Activated CD4-positive, alpha-beta T cell treated with anti-CD3 and anti-CD28 coated beads, Interleukin-2, amount 50 U/mL, for 24 hours (primary cell): Measurements from ENCODE around the gene PIM3.

Experiments used
- DNase-seq, 2 donors: peaks; one replicate each; pipeline ENCODE4 v3.0.0-alpha.2; 2020; ENCODE audit warnings: low read depth in 1 of 2, low spot score in 1 of 2

PIM3 gene

DNA sequence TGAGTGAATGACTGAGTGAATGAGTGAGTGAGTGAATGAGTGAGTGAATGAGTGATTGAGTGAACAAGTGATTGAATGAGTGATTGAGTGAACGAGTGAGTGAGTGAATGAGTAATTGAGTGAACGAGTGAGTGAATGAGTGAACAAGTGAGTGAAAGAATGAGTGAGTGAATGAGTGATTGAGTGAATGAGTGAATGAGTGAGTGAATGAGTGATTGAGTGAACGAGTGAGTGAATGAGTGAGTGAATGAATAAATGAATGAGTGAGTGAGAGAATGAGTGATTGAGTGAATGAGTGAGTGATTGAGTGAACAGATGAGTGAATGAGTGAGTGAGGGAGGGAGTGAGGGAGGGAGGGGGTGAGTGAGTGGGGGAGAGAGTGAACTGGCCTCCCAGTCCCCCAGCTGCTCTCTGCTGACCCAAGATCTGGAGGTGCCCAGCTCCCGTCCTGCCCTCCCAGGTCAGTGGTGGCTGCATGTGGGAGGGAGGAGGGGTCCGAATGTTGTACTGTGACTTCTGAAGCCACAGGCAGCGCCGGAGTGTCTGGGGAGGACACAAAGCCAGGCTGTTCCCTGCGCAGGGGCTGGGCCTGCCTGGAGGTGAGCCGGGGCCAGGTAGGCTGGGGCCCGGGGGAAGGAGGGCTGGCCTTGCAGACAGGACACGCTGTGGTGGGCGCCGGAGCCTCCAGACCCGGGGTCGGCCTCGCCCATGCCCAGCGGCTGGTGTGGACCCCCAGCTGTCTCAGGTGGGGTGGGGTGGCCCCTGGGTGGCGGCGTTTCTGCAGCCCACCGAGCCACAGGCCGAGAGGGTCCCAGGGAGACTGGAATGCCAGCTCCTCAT is 17.8 kb upstream of the PIM3 start:
- no peak for DNase-seq

DNA sequence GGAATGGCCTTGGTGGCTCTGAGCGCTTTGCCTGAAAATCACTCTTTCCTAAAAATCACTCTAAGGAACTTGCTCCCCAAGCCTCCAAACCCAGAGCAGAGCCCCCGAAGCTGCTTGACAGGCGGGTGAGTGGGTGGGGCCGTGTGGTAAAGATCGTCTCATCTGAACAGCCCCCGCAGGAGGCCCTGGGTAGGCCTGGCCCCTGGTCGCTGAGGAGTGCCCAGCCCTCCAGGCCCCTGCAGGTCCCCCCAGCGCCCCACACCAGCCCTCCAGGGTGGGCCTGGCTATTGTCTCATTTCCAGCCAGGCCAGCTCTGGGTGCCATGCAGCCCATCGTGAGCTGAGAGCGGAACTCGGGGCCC is 17.2 kb upstream of the PIM3 start:
- no peak for DNase-seq

DNA sequence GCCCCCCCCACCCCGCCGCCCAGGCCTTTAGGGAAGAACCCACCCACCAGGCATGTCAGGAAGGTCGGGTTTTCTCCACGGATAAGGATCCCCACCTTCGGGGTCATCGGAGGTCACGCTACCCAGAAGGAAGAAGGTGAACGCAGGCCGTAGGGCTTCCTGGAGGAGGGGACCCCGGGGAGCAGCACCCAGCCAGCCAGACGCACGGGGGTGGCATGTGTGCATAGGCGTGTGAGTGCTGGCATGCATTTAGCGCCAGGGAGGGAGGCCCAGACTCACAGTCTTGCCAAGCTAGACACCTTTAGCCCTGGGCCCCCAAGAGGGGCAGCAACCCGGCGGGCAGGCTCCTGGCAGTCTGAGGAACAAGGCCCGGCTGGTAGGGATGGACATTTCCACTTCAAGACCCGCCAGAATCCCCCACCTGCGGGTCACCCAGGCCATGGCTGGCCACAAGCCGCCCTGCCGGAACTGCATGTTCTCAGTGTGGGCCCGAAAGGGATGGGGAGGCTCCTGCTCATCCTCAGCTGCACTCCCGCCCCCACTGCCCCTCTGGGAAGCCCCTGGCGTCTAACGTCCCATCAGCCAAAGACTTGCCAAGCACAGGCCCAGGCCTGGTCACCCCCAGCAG is 16.7 kb upstream of the PIM3 start:
- no peak for DNase-seq

DNA sequence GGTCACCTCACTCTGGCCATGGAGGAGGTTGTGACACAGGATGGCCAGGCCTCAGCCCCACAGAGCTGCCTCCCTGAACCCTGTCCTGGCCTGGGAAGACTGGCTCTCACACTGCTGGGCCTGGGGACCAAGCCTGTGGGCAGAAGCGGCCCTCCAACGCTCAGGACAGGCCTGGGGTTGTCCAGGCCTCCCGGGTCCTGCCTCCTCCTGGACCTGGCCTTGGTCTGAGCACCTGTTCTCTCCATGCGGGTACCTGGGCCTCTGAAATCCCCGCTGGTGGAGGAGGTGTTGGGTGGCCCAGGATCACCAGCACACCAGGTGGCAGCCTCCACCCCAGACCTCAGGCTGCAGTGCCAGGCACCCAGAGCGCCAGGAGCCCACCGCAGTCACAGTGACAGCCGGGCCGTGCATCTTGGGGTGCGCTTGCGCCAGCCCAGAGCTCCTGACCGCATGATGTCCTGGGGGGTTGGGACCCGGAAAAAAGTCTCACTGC is 16.1 kb upstream of the PIM3 start:
- no peak for DNase-seq

DNA sequence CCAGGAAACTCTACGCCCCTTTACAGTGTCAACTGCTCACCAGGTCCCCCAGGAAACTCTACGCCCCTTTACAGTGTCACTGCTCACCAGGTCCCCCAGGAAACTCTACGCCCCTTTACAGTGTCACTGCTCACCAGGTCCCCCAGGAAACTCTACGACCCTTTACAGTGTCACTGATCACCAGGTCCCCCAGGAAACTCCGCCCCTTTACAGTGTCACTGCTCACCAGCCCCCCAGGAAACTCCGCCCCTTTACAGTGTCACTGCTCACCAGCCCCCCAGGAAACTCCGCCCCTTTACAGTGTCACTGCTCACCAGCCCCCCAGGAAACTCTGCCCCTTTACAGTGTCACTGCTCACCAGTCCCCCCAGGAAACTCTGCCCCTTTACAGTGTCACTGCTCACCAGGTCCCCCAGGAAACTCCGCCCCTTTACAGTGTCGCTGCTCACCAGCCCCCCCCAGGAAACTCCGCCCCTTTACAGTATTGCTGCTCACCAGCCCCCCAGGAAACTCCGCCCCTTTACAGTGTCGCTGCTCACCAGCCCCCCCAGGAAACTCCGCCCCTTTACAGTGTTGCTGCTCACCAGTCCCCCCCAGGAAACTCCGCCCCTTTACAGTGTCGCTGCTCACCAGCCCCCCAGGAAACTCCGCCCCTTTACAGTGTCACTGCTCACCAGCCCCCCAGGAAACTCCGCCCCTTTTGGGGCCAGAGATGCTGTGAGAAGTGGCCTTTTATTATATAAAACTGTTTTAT is 15.4 kb upstream of the PIM3 start:
- peak in 1 of 2 donors; percentile 19 for DNase-seq

DNA sequence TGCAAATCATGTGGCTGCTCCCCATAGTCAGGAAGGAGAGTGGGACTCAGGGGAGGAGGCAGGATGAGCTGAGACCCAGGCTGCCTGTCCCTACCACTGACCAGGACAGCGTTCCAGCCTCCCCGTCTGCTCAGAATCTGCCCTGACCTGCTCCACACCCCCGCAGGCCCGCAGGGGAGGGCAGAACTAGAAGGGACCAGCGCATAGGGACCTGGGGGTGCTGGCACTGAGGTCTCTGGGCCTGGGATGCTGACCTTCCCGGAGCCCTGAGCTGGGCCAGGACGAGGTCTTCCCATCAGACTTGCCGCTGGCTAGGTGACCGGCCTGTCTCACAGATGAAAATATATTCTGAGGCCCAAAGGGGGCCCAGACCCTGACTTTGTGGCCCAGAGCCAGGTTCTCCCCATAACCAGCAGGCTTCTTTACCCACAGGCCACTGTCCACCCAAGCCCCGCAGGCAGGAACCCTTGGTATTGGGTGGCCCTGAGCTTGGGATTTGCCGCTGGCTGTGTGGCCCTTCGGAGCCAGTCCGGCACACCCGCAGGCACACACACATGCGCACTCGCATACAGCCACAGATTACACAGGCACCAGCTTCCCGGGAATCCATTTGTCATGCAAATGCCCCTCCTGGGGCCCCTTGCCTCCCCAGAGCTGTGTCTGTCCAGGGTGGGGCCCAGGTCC is 13.8 kb upstream of the PIM3 start:
- no peak for DNase-seq

DNA sequence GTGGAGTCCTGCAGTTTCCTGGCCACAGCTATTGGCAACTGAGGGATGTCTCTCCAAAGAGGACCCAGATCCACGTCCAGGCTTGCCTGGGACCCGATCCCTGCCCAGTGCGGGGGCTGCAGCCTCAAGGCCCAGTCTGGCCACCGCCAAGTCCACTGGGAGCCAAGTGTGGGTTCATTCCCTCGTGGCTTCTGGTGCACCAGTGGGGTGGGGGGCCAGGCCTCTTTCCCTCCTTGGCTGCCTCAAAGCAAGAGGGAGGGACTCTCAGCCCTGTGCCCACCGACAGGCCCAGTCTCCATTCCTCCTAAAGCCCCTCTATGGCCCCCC is 13.3 kb upstream of the PIM3 start:
- DNase-seq = no peak

DNA sequence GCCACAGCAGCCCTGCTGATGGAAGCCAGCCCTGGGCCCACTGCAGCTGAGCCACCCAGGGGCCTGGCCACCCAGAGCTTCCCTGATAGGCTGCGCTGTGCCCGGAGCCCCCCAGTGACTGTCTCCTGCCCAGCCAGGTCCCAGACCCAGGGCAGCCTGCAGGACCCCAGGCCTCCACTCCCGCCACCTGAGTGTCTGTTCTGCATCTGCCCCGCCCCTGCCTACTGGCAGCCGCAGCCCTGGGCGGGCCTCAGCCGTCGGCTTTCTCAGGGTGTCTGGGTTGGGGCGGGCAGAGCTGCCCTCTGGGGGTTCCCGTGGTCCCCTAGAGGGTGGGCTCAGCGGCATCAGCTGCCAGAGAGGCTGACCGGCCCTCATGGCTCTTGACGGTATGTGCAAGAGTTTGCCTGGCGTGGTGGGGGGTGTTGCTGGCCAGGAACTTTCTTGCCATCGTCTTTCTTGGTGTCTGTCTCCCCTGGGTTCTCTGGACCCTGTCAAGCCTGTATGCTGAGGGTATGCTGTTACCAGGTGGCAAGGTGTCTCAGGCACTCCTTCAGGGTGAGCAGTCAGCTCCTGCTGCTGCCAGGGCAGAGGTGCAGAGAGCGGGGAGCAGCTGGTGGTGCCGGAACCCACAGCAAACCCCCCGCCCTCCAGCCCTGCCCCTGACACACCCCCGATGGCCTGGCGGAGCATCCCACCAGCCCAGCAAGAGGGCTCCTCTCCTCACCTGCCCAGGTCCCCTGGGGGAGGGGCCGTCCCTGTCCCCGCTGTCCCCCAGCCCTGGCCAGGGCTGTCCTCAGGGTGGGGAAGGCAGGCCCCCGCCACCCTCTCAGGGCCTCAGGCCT is 12.2 kb upstream of the PIM3 start:
- DNase-seq = no peak

DNA sequence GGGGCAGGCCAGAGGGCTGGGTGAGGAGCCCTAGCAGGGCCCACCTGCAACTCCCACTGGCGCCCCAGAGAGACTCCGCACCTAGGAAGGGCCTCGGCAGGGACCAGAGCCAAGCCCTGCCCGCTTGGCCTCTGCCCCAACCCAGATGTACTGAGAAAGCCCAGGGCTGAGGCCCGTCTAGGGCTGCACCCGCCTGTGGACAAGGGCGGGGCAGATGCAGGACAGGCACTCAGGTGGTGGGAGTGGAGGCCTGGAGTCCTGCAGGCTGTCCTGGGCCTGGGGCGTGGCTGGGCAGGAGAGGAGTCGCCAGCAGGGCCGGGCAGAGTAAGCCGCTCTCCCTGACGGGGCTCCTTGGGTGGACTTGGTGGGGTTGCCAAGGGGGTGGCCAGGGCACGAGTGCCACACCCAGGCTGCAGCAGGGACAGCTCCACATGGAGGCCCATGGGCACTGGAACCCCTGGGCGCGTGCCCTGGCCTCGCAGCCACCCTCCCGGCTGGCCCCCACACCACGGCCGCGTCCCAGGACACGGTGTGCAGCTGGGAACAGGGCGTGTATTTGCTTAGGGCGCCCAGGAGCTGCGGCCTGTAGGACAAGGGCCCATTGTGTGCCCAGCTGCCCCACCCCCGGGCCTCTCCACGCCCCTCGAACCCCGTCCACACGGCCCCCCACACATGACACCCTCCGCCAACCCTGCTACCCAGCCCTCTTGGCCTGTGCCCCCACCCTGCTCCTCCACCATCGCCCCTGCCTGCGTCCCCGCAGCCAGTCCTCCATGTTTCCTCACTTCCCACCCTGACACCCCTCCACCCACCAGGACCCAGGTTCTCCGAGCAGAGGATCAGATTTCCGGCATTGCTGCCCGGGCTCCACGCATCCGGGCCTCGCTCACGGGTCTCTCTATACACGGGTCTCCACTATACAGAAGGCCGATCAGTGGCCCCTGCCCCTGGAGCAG is 11.3 kb upstream of the PIM3 start:
- no peak for DNase-seq

DNA sequence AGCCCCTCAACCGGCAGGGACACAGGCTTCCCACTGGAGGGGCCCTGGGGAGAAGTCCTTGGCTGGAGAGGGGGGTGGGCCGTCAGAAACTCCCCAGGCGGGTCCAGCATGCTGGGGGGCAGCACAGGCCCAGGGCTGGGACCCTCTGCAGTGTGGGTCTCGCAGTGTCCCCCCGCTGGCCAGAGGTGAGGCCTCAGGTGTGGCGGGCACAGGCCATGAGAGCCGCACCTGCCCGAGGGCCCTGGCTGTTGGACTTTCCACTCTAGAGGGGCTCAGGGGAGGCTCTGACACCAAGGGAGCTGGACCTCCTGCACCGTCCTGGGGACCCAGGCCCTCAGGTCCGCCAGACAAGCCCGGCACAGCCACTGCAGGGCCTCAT is 10.7 kb upstream of the PIM3 start:
- DNase-seq = no peak

DNA sequence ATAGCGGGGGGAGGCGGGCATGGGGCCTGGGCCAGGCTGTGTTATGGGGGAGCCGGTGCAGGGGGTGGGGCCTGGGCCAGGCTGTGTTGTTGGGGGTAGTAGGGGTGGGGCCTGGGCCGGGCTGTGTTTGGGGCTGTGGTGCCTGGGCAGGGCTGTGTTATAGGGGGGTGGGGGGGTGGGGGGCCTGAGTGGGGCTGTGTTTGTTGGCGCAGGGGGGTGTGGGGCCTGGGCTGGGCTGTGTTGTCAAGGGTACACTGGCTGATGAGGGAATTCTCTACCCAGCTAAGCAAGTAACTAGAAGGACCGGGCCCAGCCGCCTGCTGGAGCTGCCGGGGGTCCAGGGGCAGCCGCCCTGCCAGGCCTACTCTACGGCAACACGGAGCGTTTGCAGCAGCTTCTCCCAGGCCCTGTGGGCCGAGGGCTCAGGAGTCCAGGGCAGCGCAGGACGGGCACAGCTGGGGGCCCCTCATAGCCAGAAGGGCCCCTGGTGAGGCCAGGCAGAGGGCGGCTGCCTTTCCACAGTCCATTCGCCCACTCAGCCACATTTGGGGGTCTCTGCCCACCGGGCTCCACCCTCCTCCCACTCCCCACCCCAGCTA is 10.1 kb upstream of the PIM3 start:
- DNase-seq = no peak

DNA sequence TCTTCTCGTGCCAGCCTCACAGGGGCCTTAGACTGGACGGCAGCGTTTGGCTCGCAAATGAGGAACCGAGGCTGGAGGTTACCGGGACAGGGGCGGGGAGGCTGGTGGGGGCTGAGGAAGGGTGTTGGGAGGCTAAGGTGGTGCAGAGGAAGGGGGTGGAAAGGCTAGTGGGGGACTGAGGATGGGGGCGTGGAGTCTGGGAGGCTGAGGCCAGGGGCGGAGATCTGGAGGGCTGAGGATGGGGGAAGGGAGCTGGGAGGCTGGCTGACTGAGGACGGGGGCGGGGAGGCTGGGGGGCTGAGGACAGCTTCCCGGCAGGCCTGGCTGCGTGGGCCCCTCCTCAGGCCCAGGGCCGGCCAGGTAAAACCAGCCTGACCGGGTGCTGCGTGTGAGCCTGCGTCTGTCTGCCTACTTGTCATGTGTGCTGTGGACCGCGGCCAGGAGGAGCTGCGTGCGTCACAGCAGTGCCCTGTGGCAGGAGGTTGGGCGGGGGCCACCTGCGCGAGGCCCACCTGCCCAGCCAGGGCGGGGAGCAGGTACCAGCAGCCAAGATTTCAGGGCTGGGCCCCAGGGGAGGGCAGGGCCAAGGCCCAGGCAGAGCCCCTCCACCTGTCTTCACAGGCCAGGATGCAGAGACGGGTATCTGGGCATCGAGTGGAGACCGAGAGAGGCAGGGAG is 9.4 kb upstream of the PIM3 start:
- no peak for DNase-seq

DNA sequence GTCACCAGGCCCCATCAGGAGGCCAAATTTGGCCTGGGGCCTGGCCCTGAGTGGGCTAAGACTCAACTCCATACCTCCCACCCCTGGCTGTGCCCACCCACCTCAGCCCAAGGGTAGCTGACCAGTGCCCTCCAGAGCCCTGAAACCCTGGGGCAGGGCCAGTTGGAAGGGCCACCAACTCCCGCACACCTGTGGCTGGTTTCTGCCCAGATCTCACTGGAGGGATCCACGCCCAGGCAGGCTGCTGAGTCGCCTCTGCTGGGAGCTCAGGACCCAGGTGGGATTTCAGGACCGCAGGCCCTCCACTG is 8.9 kb upstream of the PIM3 start:
- DNase-seq = no peak

DNA sequence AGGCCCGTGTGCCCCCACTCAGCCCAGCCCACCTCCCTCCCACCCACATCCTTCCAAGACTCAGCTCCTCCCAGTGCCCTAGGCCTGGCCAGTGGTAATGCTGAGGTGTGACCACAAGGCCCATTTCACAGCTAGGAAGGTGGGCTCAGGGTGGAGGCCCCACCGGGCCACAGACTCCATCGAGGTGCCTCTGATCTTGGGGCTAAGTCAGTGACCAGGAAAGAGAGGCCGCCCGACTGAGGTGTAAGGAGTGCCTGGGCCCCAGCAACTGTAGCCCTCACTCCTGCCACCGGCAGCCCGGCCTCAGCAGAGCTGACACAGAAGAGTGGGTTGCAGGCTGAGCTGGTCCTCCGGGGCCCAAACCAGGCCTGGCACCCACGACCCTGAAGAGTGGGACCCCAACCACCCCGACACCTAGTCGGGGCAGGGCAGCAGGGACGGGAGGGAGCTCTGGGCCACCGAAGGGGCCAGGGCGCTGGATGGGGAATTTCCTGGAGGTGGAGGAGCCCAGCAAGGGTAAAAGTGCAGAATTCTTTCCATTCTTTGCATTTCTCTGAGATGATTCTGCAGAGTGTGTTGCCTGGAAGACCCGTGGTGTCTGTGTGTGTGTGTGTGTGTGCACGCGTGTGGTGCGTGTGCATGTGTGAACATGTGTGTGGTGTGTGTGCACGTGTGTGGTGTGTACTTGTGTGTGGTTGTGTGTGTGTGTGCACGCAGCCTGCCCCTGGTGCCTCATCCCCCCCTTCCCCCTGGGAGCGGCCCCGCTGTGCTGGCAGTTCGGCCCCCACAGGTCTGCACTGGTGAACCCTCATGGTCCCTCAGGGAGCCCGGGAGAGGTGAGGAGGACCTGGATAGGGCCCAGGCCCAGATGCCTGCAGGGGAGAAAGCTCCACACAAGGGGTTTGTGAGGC is 8.3 kb upstream of the PIM3 start:
- DNase-seq = no peak

DNA sequence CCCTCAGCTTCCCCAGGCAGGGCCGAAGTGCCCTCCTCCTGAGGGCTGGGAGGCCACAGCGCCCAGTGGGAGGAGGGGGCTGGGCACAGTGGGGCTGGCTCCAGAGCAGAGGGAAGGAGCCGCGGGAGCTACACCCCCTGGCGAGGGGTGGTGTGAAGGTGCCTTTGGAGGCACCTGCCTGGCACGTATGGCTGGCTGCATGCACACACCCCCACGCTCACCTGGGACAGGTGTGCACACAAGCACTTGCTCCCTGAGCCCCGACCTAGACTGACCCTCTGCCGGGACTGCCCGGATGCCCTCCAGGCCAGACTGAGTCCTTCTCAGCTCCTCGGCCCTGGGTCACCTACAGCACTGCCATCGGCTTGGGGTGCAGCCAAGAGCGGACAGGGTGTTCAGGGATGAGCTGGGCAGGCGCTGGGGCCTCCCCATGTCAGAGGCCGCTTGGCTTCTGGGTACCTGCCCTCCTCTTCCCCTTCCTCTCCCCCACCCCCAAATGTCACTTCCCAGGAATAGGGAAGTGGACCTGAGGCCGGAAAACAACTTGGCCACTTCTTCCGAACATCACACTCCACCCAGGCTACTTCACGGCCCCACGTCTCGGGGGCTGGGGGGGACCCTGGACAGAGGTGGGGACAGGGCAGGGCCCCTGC is 7.4 kb upstream of the PIM3 start:
- DNase-seq = no peak

DNA sequence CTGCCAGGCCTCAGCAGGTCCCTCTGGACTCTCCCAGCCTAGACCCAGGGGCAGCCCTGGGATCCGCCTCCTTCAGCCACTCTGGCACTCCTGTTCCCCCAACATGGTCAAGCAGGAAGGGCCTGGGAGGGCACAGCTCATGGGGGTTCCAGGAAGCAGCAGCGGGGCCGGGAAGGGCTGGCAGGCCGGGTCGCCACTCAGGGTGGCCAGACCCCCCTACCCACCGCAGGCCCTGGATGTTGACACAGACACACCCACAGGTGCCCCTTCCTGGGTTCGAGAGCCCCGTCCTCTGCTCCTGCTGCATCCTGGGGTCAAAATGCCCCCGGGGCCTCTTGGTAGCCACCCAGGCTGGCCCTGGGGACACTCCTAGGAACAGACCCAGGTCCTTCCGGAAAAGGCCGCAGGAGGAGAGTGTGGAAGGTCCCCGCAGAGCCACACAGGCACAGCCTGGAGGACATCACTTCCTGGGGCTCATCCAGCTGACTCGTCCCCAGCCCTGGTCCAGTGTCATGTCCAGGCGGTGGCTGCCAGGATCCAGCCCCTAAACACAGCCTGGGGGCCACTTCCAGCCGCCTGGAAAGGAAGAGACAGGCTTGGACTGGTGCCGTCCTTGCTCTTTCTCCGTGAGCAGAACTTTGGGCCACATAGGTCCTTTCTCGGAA is 6.8 kb upstream of the PIM3 start:
- no peak for DNase-seq

DNA sequence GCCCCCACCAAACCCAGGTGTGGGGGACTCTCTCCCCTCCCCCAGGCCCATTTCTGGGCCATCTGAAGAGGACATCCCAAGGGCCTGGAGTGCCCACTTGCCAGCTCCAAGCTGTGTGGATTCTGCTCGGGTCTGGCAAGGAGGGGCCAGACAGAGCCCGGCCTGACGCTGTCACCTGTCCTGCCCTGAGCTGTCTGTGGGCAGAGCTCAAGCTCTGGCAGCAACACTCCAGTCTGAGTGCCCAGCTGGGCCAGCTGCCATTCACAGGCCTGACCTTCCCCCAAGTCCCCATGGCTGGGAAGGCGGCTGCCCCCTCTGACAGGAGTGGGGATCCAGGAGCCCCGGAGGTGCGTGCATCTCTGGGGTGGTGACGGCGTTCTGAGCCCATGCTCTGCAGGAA is 6.2 kb upstream of the PIM3 start:
- DNase-seq = no peak
